ENCODE data around the gene OCSTAMP. TPM values are rescaled to one million over a fixed set of nuclear protein-coding genes. Genes with fewer than 3 reads are reported as not detected.

Gene OCSTAMP, protein sequence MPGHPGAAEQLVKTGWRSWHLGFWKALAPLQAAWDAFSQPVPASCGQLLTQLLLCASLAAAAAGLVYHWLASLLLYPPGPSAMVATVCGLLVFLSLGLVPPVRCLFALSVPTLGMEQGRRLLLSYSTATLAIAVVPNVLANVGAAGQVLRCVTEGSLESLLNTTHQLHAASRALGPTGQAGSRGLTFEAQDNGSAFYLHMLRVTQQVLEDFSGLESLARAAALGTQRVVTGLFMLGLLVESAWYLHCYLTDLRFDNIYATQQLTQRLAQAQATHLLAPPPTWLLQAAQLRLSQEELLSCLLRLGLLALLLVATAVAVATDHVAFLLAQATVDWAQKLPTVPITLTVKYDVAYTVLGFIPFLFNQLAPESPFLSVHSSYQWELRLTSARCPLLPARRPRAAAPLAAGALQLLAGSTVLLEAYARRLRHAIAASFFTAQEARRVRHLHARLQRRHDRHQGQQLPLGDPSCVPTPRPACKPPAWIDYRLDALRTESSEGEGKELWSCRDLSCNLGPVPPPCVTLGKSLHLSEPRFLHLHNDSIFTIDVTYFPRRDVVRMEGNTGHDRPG
- total RNA-seq: not detected

DNA sequence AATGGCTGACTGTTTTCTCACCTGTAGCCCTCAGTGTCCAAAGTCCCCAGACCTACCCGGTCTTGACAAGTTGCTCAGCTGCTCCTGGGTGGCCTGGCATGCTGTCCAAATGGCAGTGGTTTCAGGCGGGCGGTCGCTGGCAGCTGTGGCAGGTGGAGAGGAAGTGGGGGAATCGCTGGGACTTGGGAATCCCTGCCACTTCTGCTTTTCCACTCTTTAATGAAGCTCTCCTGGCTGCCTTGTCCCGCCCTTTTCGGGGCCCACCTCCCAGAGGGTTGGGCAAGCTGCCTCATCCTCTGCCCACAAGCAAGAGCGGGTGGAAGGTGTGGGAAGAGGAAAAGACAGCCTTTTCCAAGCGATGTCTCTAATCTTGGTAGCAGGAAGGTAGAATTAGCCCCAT lies at the start of gene OCSTAMP:
OCSTAMP (minus strand) TSS at position 194 of the 400 bp plus-strand sequence; CDS start at position 100, 94 bp downstream.

DNA sequence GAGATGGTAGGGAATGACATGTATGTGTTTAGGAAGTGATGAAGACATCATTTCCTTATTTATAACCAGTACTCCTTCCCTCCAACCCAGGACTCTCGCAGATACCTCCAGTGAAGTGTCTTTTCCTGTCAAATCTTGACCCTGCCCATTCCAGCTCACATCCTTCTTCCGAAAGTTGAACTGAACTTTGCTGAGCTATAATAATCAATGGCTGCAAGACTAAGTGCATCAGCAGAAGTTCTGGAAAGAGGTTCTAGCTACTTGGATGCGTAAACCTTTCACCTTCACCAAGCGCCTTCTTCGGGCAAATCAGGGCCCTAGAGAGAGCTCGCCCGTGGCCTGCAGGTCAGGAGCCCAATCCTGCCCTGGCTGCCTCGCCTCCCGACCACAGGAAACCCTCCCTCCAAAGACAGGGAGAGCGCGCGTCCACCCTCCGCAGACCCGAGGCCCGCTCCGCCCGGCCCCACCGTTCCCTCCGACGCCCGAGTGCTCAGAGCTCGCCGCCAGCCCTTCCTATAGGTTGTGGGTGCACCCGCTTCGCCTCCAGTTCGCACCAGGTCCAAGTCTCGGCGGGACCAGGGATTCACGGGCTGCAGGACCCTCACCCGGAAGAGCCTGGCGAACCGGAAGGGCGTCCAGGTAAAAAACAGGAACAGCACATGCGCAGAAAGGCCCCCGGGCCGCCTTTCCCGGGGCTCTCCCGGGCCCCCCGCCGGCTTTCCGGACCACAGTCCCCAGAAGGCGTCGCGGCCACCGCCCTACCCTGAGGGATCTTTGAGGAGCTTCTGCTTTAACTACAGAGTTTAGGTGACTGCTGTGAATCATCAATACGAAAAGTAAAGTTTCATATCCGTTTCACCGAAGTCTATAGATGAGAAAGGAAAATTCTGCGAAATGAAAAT lies 37.3 kb downstream of the OCSTAMP start, which contains the start of gene ZNF334:
ZNF334 (minus strand) TSS at position 617 of the 902 bp plus-strand sequence. CDS start 1,457 bp downstream, outside the sequence.

Other genes starting within 250 kb of the OCSTAMP start
- 0.41 TPM for gene CDH22, start 242.2 kb downstream of the OCSTAMP start, total RNA-seq
- gene ELMO2, start 144.0 kb downstream of the OCSTAMP start, total RNA-seq: 54.0 TPM
- gene ZNF334, start 37.1 kb downstream of the OCSTAMP start, total RNA-seq: 13.5 TPM
- 13.5 TPM for gene SLC13A3, start 100.8 kb upstream of the OCSTAMP start, total RNA-seq
- gene TP53RK, start 138.8 kb upstream of the OCSTAMP start, total RNA-seq: 18.5 TPM
- 21.3 TPM for gene SLC2A10, start 159.0 kb upstream of the OCSTAMP start, total RNA-seq

All from metanephros (tissue), 1 donor.